Tongue (tissue), 2 donors: ENCODE results near the gene RAB33A. TPM values are rescaled to one million over a fixed set of nuclear protein-coding genes. Genes with fewer than 3 reads are reported as not detected.
"Not testable (repeated sequence)": the region's sequence is repeated elsewhere in the genome, so short reads cannot be mapped to it uniquely, and the experiment has no call there.

Experiments
- DNase-seq: peaks from one replicate; pipeline ENCODE4 v3.0.0-alpha.2; 2015
- total RNA-seq: library from RNA; depleted of rRNA; stranded (reverse); fragments of >200 nt; gene quantifications from one replicate; pipeline ENCODE4 v1.2.3, GENCODE V29; 2014

The RAB33A gene
- total RNA-seq, 1 donor from 2014 or later: 0.41 TPM

GRCh38 chrX:130172127-130172845 lies 524 bp downstream of the RAB33A start:
- DNase-seq: no peak

GRCh38 chrX:130173190-130173895 lies 1.6 kb downstream of the RAB33A start:
- DNase-seq: no peak

GRCh38 chrX:130174045-130174704 lies 2.4 kb downstream of the RAB33A start:
- no peak for DNase-seq

GRCh38 chrX:130174937-130175336 lies 3.2 kb downstream of the RAB33A start:
- DNase-seq: no peak

GRCh38 chrX:130176354-130176776 lies 4.6 kb downstream of the RAB33A start:
- no peak for DNase-seq

GRCh38 chrX:130176942-130177341 lies 5.2 kb downstream of the RAB33A start:
- no peak for DNase-seq

- no peak for DNase-seq
Observed at GRCh38 chrX:130179170-130179569, 7.4 kb downstream of the RAB33A start.

GRCh38 chrX:130179579-130180215 lies 7.9 kb downstream of the RAB33A start:
- DNase-seq: no peak

GRCh38 chrX:130184168-130184567 lies 12.4 kb downstream of the RAB33A start:
- no peak for DNase-seq

- DNase-seq: no peak
Observed at GRCh38 chrX:130184857-130185256, 13.1 kb downstream of the RAB33A start.

- peak; percentile 59 for DNase-seq
Observed at GRCh38 chrX:130186651-130187050, 14.9 kb downstream of the RAB33A start.

- no peak for DNase-seq
Observed at GRCh38 chrX:130190801-130191200, 19.0 kb downstream of the RAB33A start.

- DNase-seq: no peak
Observed at GRCh38 chrX:130196466-130196865, 24.7 kb downstream of the RAB33A start.

GRCh38 chrX:130197464-130197863 lies 25.7 kb downstream of the RAB33A start:
- DNase-seq: no peak

- no peak for DNase-seq
Observed at GRCh38 chrX:130204647-130205046, 32.9 kb downstream of the RAB33A start.

GRCh38 chrX:130211415-130212186 lies 39.8 kb downstream of the RAB33A start:
- no peak for DNase-seq

- no peak for DNase-seq
Observed at GRCh38 chrX:130212371-130212770, 40.6 kb downstream of the RAB33A start.

- DNase-seq: no peak
Observed at GRCh38 chrX:130213376-130213775, 41.6 kb downstream of the RAB33A start.

- DNase-seq: no peak
Observed at GRCh38 chrX:130216320-130216719, 44.6 kb downstream of the RAB33A start.

GRCh38 chrX:130224810-130225209 lies 53.0 kb downstream of the RAB33A start:
- no peak for DNase-seq

GRCh38 chrX:130228871-130229270 lies 57.1 kb downstream of the RAB33A start:
- no peak for DNase-seq

GRCh38 chrX:130231184-130231583 lies 59.4 kb downstream of the RAB33A start:
- DNase-seq: not testable (repeated sequence)
